Activated effector memory CD4-positive, alpha-beta T cell treated with Interleukin-2 at 50 U/mL for 16 hours (primary cell): ENCODE measurements around the gene ZNF474.
"Not testable (repeated sequence)": the region's sequence is repeated elsewhere in the genome, so short reads cannot be mapped to it uniquely, and the experiment has no call there.

Experiments used
- DNase-seq: peaks from one replicate; pipeline ENCODE4 v3.0.0-alpha.2; 2020

The ZNF474 gene

DNA sequence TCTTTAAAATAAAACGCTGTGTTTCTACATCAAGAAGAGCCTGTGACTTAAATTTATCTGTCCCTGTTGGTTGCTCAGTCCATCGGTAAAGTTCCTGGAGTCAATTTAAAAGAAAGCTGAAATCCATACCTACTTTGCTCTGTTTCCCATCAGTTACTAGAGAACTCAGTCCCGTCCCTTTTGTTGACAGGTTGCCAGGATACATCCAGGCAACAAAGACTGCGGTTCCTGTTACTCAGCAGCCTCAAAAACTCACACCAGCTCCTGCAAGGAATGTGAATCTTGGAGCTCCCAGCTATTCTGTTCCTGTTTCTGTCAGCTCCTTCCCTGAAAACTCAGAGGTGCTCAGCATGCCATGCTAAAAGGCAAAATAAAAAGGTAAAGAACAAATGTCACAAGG lies at the start of gene ZNF474:
Gene ZNF474 (plus strand): TSS at position 241 of the 400 bp plus-strand sequence. CDS start 22,445 bp downstream, outside the sequence.
- DNase-seq = no peak

DNA sequence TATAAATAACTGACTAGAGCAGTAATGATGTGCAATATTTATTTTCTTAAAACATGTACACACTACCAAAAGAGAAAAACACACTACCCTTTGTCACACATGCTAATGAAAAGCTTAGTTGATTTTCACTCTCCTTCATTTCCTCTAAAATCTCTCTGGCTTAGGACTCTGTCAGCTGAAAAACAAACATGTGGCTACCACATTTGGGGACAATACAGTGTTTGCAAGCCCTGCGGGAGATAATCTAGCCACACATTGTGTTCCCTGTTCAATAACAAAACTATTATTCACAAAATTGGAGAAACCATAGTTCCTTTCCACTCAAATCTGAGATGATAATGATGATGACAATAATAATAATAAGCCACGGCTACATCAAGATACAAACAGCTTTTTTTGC lies 47.8 kb upstream of the ZNF474 start:
- no peak for DNase-seq

DNA sequence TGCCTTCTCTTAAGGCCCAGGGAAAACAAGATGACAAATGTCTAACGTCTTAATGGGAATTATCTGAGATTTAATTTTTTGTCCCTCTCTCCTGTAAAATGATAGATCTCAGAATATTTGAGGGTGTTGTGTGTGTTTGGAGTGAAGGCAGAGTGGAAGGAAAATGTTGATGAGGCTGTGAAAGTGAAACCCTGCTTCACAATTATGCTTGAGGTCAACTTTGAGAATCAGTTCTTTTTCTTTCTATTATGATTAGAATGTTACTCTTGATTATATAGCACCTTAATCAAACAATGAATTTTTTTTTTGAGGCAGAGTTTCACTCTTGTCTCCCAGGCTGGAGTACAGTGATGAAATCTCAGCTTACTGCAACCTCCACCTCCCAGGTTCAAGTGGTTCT lies 45.8 kb upstream of the ZNF474 start:
- DNase-seq = no peak

GRCh38 chr5:122085041-122085440 lies 44.3 kb upstream of the ZNF474 start:
- DNase-seq = no peak

GRCh38 chr5:122089096-122090013 lies 40.0 kb upstream of the ZNF474 start:
- no peak for DNase-seq

DNA sequence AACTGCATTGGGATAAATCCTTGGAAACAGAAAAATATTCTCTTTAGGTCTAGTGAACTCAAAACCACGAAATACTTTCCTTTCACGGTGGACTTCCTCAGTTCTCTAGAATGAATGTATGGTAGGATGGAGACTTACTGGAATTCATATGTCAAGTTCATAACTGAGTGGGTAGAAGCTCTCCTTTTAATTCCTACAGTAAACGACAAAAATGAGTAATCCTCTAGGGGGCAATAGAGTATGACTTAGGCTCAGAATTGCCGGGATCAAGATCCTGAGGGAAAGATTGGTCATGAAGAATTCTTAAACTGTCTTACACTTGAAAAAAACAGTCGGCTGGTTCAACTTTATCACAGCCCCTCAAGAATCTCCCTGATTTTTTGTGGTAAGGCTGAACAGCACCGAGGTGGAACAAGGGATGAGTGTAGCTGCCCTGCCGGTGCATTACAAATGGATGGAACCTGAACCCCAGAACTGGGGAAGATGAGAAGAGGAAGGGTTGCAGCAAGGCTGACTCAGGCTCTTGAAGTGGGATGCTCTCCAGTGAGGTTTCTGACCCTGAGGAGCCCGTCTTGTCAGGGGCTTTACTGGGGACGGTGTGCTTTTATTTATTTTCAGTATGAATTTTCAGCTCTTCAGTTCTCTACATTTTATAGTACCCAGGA lies 37.3 kb upstream of the ZNF474 start:
- DNase-seq = no peak

DNA sequence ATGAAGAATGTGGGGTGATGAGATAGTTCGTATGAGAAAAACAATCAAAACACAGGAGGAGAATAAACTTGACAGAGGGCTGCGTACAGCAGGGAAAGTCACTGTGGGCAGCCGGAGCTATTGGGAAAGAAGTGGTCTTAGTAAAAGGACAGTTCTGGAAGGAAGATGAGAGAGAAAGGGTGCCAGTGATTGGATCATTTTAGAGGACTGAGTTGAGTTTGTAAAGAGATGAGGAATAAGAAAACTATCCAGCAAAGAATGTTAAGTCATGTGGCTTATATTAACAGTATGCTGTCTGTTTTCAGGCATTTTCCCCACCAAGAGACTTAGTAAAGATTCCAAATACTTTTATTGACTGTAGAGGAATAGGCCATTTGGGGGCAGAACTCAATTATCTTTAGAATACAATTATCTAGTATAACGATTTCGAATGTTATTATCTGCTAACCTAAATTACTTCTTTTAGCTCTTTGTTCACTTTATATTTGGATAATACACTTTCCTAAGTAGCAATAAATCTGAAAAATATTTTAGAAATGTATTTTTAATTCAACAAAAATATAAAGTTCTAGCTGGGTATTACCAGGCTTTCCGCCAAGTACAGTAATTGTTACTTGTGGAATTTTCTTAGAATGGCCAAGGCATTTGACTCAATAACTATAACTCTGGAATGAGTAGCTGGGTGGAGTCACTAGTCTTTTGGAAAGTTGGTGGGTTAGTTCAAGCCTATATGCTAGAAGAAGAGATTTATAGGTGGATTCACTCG lies 35.7 kb upstream of the ZNF474 start:
- no peak for DNase-seq

- not testable (repeated sequence) for DNase-seq
Observed at GRCh38 chr5:122094251-122094650, 35.1 kb upstream of the ZNF474 start.

GRCh38 chr5:122095158-122095557 lies 34.2 kb upstream of the ZNF474 start:
- no peak for DNase-seq

GRCh38 chr5:122097391-122097790 lies 32.0 kb upstream of the ZNF474 start:
- DNase-seq = no peak

DNA sequence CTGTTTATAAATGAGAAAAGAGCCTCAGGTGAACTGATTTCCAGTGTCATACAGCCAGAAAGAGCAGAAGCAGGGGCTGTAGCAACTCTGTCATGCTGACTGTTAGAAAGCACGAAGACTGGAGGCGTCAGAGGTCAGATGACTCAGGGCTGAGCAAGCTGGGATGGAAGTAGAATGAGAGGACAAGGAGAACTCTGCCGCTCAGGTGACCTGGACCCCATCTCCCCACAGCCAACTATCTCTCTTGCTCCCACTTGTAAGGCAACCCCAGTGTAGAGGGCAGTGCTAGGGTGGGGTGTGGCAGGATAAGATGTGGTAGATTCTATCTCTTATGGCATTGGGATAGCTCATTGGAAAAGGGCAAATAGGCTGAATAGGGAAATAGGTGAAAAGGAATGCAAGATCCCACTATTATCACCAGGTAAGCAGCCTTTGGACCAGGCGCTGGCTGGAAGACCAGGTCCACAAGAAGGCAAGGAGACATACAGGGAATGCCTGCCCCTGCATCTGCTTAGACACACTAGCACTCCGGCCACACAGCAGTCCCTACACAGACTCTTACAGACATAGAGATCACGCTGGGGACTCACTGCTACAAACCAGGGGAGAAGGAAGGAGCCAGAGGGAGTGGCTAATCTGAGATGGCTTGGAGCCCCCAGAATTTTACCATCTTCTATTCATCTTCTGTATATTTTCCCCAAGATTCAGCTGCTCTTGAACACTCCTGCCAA lies 30.1 kb upstream of the ZNF474 start:
- DNase-seq = no peak

DNA sequence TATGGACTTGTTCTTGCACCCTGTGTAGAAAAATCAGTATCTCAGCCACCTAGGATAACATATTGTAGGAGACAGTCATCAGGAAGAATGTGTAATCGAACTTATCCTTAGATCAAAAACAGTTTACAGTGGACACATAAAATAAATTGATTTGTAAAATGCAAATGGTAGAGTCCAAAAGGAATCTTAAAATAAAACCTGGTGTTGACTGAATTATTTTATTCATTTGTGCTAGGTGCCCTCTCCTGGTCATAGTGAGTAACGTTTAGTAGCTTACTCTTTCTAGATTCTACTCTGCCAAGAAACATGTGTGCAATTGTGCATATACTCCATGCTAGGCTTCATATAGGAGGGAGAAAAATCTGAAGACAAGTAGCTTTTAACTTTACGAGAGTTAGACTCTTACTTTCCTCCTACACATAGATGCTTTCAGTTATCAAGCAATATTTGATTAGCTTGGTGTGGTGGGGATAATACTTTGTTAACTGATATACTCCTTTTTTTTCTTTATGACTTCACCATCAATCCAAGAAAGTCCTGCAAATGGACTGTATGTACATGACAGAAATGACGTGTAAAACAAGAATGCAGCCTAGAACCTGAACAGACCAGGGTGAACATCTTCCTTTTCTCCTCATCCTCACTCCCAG lies 27.6 kb upstream of the ZNF474 start:
- DNase-seq = no peak

DNA sequence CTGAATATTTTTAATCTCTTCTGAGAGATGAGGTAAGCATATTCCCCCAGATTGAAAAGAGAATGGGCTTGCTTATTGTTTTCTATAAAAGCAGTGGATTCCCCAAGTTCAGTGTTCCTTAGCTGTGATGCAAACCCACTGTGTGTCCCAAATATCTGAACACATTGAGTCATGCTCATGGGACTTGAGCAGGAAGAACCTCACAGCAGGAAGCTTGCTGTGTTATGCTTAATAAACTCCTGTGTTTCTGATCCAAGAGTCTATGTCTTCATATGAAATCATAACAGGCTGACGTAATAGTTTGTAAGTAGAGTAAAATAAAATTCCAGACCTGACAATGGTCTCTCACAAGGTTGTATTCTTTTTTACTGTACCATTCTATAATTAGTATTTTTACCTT lies 26.5 kb upstream of the ZNF474 start:
- no peak for DNase-seq

- DNase-seq = no peak
Observed at GRCh38 chr5:122105909-122106308, 23.4 kb upstream of the ZNF474 start.

DNA sequence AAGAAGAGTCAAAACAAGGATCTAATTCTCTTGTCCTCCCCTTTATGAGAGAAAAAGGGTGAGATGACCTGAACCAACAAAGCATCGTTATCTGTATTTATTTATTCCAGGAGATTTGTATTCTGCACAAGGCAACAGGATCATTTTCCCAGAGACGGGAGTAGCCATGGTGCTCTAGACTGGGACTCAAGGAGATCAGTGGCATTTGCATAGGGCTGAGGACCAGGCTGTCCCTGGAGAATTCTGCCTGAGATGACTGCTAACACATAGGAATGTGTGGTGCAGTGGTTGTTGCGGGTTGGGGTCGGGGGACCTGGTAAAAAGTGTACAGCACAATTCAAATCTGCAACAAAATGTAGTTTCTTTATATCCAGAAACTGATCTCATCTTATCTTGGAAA lies 22.3 kb upstream of the ZNF474 start:
- DNase-seq = no peak

DNA sequence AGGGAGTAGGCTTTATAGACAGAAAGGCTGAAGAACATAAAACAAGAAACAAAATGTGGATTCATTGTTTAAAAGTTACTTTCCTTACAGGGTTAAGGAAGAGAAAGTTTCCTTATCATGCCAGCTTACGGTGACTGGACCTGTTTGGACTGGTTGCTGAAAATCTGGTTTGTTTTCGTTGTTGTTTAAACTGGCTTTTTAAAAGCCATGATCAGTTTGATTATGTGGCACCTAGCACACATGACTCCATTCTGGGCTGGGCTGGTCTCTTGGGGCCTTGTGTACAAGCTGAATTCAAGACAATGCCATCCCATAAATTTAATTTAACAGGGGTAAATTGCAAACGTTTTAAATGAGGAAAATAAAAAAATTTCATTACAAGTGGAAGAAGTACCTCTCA lies 18.4 kb upstream of the ZNF474 start:
- DNase-seq = no peak

DNA sequence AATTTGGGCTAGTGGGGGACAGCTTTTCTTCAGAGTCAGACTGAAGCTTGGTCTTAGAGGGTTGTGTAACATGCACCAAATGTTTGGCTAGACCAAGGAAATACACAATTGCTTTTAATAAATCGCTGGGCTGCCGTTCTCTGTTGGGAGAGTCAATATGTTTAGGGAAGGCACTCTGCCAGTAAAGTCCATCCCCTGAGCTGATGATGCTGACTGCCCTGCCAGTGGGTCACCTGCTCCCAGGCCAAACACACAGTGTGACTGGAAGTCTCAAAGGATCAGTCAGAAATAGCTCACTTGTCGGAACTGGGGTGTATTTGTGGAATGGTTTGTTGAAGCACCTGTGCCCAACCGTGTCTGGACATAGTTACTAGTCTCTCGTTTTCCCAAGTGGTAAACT lies 17.9 kb upstream of the ZNF474 start:
- no peak for DNase-seq

- DNase-seq = no peak
Observed at GRCh38 chr5:122112063-122112462, 17.3 kb upstream of the ZNF474 start.

DNA sequence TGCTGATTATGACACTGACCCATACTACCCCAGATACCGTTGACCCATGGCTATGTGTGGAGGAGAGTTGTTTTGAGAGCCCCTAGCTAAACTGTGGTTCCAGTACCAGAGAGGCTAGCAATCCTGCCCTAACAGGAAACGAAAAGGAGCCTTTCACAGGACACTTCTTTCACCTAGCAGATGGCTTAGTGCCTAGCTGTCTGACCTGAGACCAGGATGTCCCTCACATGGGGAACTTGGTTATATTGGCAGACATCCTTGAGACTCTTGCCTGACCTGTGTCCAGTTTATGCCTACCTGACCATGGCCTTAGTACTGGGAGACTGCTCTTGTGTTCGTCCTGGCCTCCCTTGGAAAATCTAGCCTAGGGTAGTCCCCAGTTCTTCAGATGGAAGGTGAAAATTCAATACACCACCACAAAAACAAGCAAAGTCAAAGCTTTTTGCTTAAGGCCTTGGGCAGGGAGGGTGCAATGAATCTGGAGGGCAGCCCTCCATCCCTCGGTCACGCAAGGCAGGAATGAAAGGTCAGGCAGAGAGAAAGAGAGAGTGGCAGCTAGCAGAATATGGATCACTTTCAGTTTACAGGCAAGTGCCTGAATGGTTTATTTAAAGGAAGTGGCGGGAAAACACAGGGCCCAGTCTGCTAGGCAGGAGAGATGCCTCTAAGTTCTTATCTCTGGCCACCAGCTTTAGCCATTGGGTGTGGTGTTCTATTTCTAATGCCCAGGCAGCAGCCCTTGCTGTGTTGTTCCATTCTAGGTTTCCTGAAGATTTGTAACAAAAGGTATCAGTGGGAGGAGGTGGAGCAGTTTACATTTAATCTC lies 16.4 kb upstream of the ZNF474 start:
- DNase-seq = no peak

GRCh38 chr5:122114501-122114900 lies 14.8 kb upstream of the ZNF474 start:
- DNase-seq = no peak

- DNase-seq = no peak
Observed at GRCh38 chr5:122118356-122118948, 10.9 kb upstream of the ZNF474 start.
